Lung microvascular endothelial cell (primary cell): ENCODE measurements around the gene INPP5K. TPM values are rescaled to one million over a fixed set of nuclear protein-coding genes. Genes with fewer than 3 reads are reported as not detected.
"Not testable (repeated sequence)": the region's sequence is repeated elsewhere in the genome, so short reads cannot be mapped to it uniquely, and the experiment has no call there.

ENCODE experiments used
- DNase-seq, 2 donors: peaks; one replicate each; pipeline versions ENCODE4 v3.0.0 to v3.0.0-alpha.2; 2010; ENCODE audit warnings: low read depth in 2 of 2
- total RNA-seq: library from RNA; depleted of rRNA; stranded (reverse); fragments of >200 nt; gene quantifications from 2 replicates; pipeline ENCODE4 v1.2.1, GENCODE V29; 2014

The INPP5K gene
- total RNA-seq, 1 donor from 2014 or later: 47.8 TPM

DNA sequence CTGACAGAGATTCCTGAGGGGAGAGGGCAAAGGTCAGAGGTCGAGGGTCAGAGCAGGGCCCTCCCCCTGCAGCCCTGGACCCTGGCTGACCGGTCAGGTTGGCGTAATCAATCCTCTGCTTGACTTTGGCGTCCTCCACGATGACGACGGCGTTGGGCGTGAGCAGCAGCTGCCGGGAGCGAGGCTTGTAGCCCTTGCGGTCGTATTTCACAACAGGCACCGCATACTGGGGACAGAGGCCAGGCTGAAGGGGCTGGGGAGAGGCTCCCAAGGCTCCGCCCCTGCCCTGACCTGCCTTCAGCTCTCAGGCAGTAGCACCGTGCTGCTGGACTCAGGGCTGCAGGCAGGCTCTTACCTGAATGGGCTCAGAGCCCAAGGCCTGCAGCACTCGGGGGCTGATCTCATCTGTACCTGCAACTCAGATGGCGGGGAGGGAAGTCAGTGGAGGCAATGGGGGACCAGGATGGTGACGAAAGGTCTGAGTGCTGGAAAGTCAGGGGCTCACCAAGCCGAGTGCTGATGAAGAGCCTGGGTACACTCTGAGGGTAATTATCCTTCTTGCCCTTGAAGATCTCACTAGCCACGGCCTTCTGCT is 48.4 kb downstream of the INPP5K start:
- no peak for DNase-seq

GRCh38 chr17:1467258-1467657 is 49.2 kb downstream of the INPP5K start:
- no peak for DNase-seq

- no peak for DNase-seq
Observed at GRCh38 chr17:1464186-1464585, 52.2 kb downstream of the INPP5K start.

- DNase-seq: peak in 1 of 2 donors; percentile 70
Observed at GRCh38 chr17:1462164-1463112, 54.0 kb downstream of the INPP5K start.

- DNase-seq: peak in 1 of 2 donors; percentile 20
Observed at GRCh38 chr17:1461198-1461944, 55.0 kb downstream of the INPP5K start.

GRCh38 chr17:1460233-1460632 is 56.2 kb downstream of the INPP5K start:
- peak; percentile 40 to 55 for DNase-seq

- DNase-seq: peak; percentile 96 to 98
Observed at GRCh38 chr17:1455797-1456599, 60.4 kb downstream of the INPP5K start, which contains the start of gene CRK. CRK (minus strand) TSS chr17:1456232; CDS start chr17:1456117, 115 bp downstream.

DNA sequence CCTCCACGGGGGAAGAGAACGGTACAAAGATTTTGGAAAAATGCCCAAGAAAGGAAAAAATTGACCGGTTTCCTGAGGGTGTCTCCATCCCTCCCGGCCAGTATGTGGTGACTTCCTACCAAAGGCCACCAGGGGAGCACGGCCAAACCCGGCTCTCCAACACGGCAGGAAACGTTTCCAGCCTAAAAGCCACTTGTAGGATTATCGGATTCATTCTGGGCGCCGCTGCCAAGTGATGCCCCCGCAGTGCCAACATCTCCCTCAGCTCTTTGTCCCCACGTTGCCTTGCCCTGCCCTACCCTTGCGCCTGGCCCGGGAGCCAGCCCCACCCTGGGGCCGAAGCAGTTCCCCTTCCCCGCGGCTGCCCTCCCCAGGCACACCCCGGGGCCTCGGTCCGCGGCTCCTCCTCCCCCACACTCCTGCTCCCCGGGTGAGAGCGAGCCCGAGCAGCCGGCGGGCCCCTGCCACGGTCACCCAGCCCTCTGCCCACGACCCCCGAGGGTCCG is 61.1 kb downstream of the INPP5K start:
- DNase-seq: peak; percentile 72 to 76

GRCh38 chr17:1454541-1454940 is 61.9 kb downstream of the INPP5K start:
- DNase-seq: peak in 1 of 2 donors; percentile 46

GRCh38 chr17:1453694-1454093 is 62.7 kb downstream of the INPP5K start:
- not testable (repeated sequence) for DNase-seq

- DNase-seq: no peak
Observed at GRCh38 chr17:1452836-1453235, 63.6 kb downstream of the INPP5K start.

DNA sequence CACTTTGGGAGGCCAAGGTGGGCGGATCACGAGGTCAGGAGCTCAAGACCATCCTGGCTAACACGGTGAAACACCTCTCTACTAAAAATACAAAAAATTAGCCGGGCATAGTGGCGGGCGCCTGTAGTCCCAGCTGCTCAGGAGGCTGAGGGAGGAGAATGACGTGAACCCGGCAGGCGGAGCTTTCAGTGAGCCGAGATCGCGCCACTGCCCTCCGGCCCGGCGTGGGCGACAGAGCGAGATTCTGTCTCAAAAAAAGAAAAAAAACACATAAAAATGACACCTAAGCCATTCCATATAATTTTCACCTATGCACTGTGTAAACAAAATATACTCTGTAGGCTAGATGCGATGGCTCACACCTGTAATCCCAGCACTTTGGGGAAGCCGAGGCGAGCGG is 66.2 kb downstream of the INPP5K start:
- DNase-seq: not testable (repeated sequence)

GRCh38 chr17:1449412-1449967 is 66.9 kb downstream of the INPP5K start:
- DNase-seq: no peak

DNA sequence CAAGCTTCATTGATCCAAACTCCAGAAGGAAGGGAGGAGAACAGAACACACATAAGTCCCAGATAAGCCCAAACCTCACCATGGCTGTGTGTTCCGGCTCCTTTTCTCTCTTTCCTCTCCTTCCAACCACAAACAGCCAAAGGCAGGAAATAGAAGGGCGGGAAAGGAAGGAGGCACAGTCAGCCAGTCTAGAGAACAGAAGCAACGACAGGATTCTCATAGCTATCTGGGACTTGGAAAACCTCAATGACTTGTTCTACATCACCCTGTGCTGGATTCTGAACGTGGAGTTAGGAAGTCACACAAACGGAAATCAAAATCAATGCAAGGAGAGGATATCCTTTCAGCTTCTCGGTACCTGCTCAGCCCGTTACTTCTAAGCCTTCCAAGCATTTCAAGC is 69.4 kb downstream of the INPP5K start:
- peak; percentile 44 to 85 for DNase-seq

- no peak for DNase-seq
Observed at GRCh38 chr17:1446201-1446600, 70.2 kb downstream of the INPP5K start.

DNA sequence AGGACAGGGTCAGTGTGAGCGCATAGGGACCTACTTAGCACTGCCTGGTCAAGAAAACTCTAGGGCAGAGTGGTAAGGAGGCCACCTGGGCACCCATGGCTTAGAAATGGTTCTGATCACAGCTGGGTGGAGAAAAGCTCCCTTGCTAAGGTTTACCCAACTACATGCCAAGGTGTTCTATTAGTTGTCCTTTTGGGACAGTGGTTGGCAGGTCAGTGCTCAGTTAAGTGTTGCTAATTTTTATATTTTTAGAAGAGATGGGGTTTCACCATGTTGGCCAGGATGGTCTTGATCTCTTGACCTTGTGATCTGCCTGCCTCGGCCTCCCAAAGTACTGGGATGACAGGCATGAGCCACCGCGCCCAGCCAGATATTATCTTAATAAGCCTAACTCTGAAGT is 70.7 kb downstream of the INPP5K start:
- not testable (repeated sequence) for DNase-seq
